Measurements from ENCODE around the gene PIM1. TPM values are rescaled to one million over a fixed set of nuclear protein-coding genes. Genes with fewer than 3 reads are reported as not detected.

Gene PIM1
- total RNA-seq, 2 donors from 2014 or later = 7.3 to 10.6 TPM

GRCh38 chr6:37222992-37223391 lies 53.0 kb downstream of the PIM1 start:
- no peaks in the 10 kb centered on the region for H3K9me3 ChIP-seq
- no peaks in the 10 kb centered on the region for H3K36me3 ChIP-seq (replicated peaks in 1 of 2; ENCODE audit: insufficient read depth in 1 of 2, low read depth in 2 of 2)
- DNase-seq (no peak), ATAC-seq (no peak)
- no peak overlapping the region for H3K4me3 ChIP-seq
- H3K4me1 ChIP-seq = peaks cover 10% of the 10 kb centered on the region
- TF ChIP-seq CTCF (IDR thresholded peaks at IDR 0.05) = no peak
- TF ChIP-seq POLR2A (IDR thresholded peaks at IDR 0.05) = no peak
- no peaks in the 10 kb centered on the region for H3K27me3 ChIP-seq
- intact Hi-C loops (cut with DNase I) = no loop called here
- peak overlapping the region; percentile 21 to 72 (median 58) for H3K27ac ChIP-seq

Other genes starting within 250 kb of the PIM1 start
- gene PI16, start 215.4 kb upstream of the PIM1 start, total RNA-seq = 1 to 10 TPM in 1 of 2 donors, under 1 TPM in 1; 0.33 to 3.1 TPM
- 100 to 1,000 TPM; 152 to 198 TPM for gene MTCH1, start 184.0 kb upstream of the PIM1 start, total RNA-seq
- 10 to 100 TPM; 10.1 to 11.9 TPM for gene FGD2, start 164.5 kb upstream of the PIM1 start, total RNA-seq
- gene TBC1D22B, start 87.6 kb downstream of the PIM1 start, total RNA-seq = 1 to 10 TPM; 8.0 to 8.2 TPM
- gene TMEM217, start 88.0 kb downstream of the PIM1 start, total RNA-seq = not detected
- gene RNF8, start 183.8 kb downstream of the PIM1 start, total RNA-seq = 10 to 100 TPM in 1 of 2 donors, 1 to 10 TPM in 1; 6.0 to 15.5 TPM

Data from body of pancreas (tissue), 4 donors.